ENCODE measurements around the gene CHL1.

The CHL1 gene, protein sequence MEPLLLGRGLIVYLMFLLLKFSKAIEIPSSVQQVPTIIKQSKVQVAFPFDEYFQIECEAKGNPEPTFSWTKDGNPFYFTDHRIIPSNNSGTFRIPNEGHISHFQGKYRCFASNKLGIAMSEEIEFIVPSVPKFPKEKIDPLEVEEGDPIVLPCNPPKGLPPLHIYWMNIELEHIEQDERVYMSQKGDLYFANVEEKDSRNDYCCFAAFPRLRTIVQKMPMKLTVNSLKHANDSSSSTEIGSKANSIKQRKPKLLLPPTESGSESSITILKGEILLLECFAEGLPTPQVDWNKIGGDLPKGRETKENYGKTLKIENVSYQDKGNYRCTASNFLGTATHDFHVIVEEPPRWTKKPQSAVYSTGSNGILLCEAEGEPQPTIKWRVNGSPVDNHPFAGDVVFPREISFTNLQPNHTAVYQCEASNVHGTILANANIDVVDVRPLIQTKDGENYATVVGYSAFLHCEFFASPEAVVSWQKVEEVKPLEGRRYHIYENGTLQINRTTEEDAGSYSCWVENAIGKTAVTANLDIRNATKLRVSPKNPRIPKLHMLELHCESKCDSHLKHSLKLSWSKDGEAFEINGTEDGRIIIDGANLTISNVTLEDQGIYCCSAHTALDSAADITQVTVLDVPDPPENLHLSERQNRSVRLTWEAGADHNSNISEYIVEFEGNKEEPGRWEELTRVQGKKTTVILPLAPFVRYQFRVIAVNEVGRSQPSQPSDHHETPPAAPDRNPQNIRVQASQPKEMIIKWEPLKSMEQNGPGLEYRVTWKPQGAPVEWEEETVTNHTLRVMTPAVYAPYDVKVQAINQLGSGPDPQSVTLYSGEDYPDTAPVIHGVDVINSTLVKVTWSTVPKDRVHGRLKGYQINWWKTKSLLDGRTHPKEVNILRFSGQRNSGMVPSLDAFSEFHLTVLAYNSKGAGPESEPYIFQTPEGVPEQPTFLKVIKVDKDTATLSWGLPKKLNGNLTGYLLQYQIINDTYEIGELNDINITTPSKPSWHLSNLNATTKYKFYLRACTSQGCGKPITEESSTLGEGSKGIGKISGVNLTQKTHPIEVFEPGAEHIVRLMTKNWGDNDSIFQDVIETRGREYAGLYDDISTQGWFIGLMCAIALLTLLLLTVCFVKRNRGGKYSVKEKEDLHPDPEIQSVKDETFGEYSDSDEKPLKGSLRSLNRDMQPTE (N-terminal part only)

DNA sequence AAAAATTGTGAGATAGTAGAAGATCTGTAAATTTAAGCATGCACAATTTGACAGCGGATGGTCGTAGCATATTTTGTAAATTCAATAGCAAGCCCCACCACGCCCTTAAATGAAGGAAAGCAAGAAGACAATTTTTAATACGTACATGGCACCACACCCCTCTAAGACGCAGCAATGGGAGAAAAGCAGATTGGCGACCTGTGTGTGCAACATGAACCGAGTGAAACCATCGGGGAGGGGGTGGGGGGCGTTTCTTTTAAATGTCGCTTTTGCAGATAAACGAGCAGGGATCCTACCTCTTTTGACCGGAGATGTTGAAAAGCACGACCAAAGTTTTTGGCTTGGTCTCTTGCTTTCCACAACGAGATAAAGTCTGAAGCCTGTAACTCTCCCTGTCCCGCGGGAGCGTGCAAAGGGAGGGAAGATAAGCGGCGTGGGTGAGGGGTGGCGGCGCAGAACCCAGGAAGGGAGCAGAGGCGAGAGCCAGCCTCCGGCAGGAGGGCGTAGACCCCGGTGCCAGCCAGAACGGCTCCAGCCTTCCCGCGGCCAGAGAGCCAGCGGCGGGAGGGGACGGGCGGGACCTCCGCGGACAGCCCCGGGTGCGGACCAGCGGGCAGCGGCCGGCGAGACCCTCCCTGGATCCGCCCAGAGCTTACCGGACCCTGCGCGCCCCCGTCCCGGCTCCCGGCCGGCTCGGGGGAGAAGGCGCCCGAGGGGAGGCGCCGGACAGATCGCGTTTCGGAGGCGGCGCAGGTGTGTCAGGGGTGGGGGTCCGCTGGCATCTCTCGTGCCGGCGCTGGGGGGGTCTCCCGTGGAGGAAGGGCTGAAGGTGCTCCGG lies at the start of gene CHL1:
Gene CHL1 (plus strand): TSS at position 453 of the 838 bp plus-strand sequence. CDS start 123,014 bp downstream, outside the sequence.
- DNase-seq (ENCODE audit: low spot score) = no peak

GRCh38 chr3:151614-152189 lies 44.9 kb upstream of the CHL1 start:
- no peak for DNase-seq (ENCODE audit: low spot score)

- DNase-seq (ENCODE audit: low spot score) = no peak
Observed at GRCh38 chr3:159974-160373, 36.6 kb upstream of the CHL1 start.

GRCh38 chr3:166071-166470 lies 30.5 kb upstream of the CHL1 start:
- no peak for DNase-seq (ENCODE audit: low spot score)

DNA sequence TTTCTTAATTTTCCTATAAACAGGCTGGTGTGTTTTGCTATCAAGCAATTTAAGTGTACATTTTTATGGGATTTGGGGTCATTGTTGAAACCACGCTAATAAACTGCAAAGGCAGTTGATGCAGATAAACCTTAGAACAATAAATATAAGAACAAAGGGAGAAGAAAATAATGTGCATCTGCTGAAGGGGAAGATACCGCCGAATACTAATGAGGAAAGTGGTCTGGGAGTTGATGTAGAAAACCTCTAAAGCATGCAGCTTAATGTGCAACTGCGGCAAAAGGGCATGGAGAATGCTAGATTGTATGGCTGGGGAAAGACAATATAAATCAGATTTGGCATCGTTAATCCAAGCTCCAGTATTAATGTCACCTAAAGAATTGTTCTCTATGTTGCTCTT lies 29.8 kb upstream of the CHL1 start:
- DNase-seq (ENCODE audit: low spot score) = no peak

DNA sequence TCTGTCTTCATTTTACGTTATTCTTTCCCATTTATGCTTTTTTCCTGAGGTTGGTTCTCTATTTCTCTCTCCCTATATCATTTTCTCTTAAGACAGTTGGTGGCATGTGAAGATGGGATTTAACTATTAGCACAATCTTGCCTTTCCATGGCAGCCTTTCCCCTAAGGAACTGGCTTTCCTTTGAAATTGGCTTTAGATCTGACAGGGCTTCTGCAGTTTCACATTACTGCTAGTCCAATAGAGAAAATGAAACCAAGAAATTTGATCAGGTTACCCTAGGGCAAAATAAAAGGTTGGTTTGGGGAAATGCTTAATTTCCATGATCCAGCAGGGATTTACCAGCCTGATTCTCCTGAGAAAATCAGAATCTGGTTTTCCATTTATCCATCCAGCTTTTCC lies 22.7 kb upstream of the CHL1 start:
- DNase-seq (ENCODE audit: low spot score) = no peak

DNA sequence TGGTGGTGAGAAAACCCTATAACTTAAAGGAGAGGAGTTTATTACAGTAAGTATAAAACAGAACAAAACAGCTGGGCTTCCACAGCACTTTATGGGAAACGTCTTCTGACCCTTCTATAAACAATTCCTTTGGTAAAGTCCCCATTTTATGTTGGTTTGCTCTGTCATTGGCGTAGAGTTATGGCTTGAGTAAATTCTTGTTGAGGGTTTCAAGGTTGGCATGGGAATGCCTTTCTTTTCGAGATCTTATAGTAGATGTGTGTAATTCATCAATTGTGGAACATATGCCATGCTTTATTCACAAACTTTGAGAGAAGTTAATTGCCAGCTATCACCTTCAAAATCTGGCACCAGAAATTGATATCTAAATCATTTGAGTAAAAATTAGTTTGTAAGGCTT lies 11.6 kb upstream of the CHL1 start:
- DNase-seq (ENCODE audit: low spot score) = no peak

- no peak for DNase-seq (ENCODE audit: low spot score)
Observed at GRCh38 chr3:192215-192929, 4.2 kb upstream of the CHL1 start.

DNA sequence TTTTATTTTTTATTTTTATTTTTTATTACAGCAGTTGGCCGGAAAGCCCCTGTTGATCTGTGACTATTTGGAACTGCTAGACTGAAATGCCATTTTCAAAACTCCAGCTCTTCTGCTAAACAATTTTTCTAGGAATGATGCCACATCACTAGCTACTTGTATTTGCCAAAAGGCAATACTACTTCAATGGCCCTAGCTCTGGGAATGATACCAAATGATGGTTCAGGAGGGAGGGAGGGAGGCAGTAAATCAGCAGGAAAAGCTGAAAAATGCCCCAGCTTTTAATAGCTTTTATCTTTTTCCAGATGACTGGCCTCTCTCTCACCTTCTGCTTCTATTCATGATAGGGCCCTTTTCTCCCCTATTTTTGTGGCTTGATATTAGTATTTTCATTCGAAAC lies 2.6 kb upstream of the CHL1 start:
- DNase-seq (ENCODE audit: low spot score) = peak; percentile 67

DNA sequence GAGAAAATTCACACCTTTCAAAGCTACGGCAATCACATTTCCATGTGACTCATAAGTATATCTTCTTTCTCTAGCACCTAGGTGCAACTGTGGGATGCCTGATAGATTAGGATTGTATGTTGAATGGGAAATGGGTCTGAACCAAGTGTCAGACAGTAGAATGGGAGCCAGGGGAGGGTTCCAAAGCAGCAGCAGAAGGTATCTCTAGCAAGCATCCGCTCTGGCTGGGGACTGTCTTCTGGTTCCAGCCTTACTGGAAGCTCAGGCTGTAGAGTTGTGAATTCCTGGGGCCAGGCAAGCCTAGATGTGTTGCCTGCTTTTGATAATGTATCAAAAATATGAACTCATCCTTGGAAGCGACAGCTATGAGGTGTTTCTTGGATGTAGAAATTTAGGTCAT lies 2.1 kb upstream of the CHL1 start:
- DNase-seq (ENCODE audit: low spot score) = peak; percentile 65

- DNase-seq (ENCODE audit: low spot score) = no peak
Observed at GRCh38 chr3:195666-196065, 897 bp upstream of the CHL1 start.

GRCh38 chr3:197149-197827 lies 725 bp downstream of the CHL1 start:
- no peak for DNase-seq (ENCODE audit: low spot score)

DNA sequence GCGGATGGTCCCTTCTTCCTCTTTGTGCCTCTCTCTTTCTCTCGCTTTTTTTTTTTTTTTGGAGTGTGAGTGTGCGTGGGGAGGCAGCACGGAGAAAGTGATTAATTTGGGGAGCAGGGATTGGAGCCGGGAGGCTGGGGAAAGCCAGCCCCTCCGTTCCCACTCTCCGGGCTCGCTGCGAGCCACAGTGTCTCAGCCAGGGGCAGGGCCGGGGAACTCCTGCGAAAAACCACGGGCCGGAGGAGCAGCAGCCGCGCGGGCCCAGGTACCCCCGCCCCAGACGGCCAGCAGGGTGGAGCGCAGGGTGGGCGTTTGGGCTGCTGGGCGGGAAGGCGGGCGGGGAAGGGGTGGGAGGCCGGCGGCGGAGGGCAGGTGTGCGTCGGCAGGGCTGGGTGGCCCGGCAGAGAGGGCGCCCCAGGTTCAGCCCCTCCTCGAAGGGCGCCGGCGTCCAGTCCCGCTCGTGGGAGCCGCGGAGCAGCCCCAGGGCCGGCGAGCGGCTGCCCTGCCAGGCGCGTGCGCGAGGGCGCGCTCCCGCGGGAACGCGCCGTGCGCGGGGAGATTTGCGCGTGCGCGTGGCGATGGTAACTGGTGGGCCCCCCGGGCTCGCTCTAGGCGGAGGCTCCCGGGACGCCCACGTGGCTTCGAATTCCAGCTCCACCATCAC lies 1.4 kb downstream of the CHL1 start:
- no peak for DNase-seq (ENCODE audit: low spot score)

- no peak for DNase-seq (ENCODE audit: low spot score)
Observed at GRCh38 chr3:199835-200234, 3.3 kb downstream of the CHL1 start.

DNA sequence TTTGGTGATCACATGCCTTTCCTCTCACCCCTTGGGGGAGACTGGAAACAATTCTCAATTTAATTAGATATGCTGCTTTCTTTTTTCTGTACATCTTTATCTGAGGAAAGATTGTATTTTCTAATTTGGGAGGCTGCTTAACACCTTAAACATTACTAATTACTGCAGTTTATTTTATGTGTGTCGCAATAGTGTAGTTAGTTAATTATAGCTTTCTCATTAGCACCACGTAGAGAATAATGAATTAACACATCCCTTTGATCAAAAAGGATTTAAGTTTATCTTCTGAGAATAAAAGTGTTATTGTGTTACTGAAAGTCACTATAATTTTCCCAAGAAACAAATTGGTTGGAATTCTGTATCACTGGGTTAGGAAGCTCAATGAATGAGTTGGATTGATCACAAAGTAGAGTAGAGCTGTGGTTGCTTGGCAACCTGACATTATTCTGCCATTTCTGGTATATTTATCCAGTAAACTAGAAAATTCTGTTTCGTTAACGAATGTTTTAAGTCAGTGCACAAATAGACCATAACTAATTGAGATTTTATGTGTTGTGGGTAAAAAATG lies 4.3 kb downstream of the CHL1 start:
- DNase-seq (ENCODE audit: low spot score) = no peak

DNA sequence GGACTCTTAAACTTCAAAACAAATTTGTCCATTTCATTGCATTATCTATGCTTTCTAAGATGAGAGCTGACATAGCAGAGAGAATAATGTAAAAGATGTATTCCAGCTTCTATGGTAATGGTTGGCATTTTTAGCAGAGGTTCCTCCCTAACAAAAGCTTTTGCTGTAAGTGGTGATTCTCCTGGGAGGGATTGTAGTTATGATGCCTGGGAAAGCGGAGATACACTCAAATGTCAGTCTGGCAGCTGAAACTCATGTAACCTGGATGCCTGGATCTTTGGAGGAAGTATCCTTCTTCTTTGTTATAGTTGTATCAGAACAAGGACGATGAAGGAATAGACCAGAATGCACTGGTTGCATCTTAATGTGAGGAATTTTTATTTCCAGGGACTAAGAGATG lies 7.5 kb downstream of the CHL1 start:
- no peak for DNase-seq (ENCODE audit: low spot score)

GRCh38 chr3:207973-208372 lies 11.4 kb downstream of the CHL1 start:
- DNase-seq (ENCODE audit: low spot score) = no peak

DNA sequence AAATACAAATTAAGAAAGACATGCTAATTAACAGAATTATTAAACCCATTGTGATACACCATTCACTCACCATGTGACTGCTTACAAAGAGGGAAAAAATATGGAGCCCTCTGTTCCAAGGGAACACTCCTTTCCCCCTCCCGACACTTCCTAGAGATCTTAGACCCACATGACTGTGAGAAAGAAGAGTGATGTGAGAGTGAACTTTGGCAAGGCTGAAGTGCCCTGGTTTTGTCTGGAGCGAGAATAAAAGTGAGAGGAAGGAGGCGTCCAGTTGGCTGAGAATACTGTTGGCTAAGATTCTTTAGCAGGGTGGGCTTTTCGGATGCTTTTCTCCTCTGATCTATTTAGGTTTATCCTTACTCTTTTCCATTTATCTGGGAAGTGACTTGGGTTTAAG lies 14.1 kb downstream of the CHL1 start:
- DNase-seq (ENCODE audit: low spot score) = no peak

DNA sequence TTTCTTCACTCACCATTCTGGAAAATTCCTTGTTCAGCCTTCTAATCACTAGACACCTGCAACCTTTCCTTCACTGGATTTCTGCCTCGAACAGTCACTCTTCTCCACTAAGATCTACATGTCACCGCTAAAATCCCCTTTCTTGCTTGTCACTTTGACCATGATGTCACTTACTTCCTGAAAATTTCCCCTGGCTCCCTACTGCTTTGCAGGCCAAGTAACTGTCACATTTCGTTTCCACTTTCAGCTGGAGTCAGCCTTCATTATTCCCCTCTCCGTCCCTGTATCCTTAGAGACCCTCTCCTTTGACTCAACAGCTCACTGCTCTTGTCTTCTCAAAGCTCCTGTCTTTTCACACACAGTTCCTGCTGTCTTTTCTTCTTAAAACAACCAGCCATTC lies 15.9 kb downstream of the CHL1 start:
- DNase-seq (ENCODE audit: low spot score) = no peak
